Mucosa of stomach (tissue), 1 donor: Measurements from ENCODE around the gene IRX2.

ENCODE experiments used
- H3K27me3 ChIP-seq: one replicate; pipeline ENCODE4 v1.7.0; 2013; ENCODE audit warnings: mild to moderate bottlenecking, low read length; ENCODE audit not compliant: control insufficient read depth, insufficient read depth
- H3K36me3 ChIP-seq: one replicate; pipeline ENCODE4 v1.7.0; 2013; ENCODE audit warnings: low read length; ENCODE audit not compliant: control insufficient read depth, insufficient read depth
- H3K4me1 ChIP-seq: one replicate; pipeline ENCODE4 v1.7.0; 2013; ENCODE audit warnings: mild to moderate bottlenecking, low read length; ENCODE audit not compliant: control insufficient read depth, insufficient read depth
- H3K4me3 ChIP-seq: one replicate; pipeline ENCODE4 v1.7.0; 2013; ENCODE audit warnings: low read length
- H3K9ac ChIP-seq: one replicate; pipeline ENCODE4 v1.7.0; 2013; ENCODE audit warnings: mild to moderate bottlenecking, low read length, moderate library complexity
- H3K9me3 ChIP-seq: one replicate; pipeline ENCODE4 v1.7.0; 2013; ENCODE audit warnings: mild to moderate bottlenecking, low read length, moderate library complexity; ENCODE audit not compliant: control insufficient read depth
- donor health status: Pancreatic carcinoma.

Gene IRX2

DNA sequence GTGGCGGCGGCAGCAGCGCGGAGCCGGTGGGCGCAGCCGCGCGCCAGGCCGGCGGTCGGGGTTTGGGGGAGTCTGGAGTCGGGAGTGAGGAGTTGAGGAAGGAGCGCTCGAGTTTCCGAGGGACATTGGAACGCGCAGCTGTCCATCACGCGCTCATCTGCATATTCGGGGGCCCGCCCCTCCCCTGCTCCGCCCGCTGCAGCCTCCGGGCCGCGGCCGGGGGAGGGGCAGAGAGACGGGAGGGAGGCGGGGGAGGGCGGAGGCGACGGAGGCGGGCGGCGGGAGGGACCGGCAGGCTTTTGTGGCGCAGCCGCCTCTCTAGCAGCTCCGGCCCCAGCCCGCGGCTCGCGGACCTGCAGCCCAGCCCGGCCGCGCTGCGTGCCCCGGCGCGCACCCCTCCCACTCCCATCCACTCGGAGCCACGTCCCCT, at the start of gene IRX2:
IRX2 (minus strand) TSS at position 86 of the 430 bp plus-strand sequence. CDS start 264 bp downstream, outside the sequence.
- H3K9ac ChIP-seq = no peak within 1 kb of the TSS
- no peaks in the 10 kb centered on the region for H3K4me1 ChIP-seq
- H3K27me3 ChIP-seq = peaks cover 84% of the 10 kb centered on the region
- H3K9me3 ChIP-seq = no peaks in the 10 kb centered on the region
- H3K4me3 ChIP-seq = no peak within 1 kb of the TSS
- H3K36me3 ChIP-seq = no peaks in the 10 kb centered on the region

DNA sequence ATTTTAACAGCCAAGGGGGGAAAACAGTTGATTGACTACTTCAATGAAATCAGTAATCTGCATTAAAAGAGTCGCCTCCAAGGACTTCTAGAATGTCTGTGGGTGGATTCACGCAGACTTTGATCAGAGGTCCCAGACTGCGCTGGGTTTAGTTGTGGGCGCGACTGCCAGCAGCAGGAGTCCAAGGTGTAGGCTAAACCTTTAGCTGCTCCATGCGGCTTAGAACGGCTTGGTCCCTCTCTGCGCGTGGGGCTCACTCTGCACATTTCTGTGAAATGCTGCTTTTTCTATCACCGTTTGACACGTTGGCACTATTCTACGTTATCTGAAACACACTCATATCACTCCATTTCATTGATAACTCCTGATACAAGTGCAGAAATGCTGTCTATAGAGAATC, 48.6 kb upstream of the IRX2 start:
- Histone ChIP-seq H3K27me3 (peaks cover 2% of the 10 kb centered on the region), H3K36me3 (no peaks in the 10 kb centered on the region), H3K9me3 (no peaks in the 10 kb centered on the region)

DNA sequence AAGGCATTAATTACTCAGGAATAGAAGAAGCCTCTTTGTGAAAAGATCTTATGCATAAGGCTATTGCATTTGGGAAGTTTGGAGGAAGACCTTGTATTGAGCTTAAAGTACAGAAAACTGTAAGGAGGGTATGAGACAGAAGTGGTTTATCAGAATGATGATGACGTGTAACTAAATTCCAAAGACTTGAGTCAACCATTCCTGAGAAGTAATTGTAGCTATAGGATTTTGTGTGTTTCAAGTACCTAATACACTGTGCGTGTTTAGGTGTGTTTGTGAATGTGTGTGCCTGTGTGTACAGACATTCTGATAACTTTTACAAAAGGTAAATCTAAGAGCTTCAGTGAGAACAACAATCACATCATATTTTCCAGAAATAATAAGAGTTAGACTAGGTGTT, 46.5 kb upstream of the IRX2 start:
- no peaks in the 10 kb centered on the region for H3K9me3 ChIP-seq
- H3K4me3 ChIP-seq = no peak overlapping the region
- H3K27me3 ChIP-seq = no peaks in the 10 kb centered on the region
- no peak overlapping the region for H3K9ac ChIP-seq
- no peaks in the 10 kb centered on the region for H3K36me3 ChIP-seq
- no peaks in the 10 kb centered on the region for H3K4me1 ChIP-seq

More for the DNA sequence above, 48.6 kb upstream of the IRX2 start:
- no peak overlapping the region for H3K4me3 ChIP-seq
- no peak overlapping the region for H3K9ac ChIP-seq
- no peaks in the 10 kb centered on the region for H3K4me1 ChIP-seq

DNA sequence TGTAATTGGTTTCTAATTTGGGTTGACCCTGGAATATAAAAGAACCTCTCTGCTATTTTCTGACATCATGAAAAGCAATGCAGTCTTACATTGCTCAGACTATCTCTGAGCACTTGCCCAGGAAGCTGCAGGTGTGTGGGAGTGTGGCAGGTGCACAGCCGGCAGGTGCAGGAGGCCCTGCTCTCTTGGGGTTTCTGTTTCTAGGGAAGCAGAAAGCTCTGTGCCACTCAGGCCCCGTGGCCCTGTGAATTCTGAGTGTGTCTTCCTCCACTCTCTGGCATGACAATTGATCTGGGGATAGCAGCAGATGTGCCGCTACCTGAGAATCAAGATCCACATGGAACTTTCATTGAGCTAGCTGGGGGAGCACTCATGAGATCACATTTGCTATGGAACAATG, 45.7 kb upstream of the IRX2 start:
- Histone ChIP-seq H3K36me3 (no peaks in the 10 kb centered on the region), H3K4me3 (no peak overlapping the region), H3K9ac (no peak overlapping the region), H3K27me3 (no peaks in the 10 kb centered on the region), H3K9me3 (no peaks in the 10 kb centered on the region), H3K4me1 (no peaks in the 10 kb centered on the region)

DNA sequence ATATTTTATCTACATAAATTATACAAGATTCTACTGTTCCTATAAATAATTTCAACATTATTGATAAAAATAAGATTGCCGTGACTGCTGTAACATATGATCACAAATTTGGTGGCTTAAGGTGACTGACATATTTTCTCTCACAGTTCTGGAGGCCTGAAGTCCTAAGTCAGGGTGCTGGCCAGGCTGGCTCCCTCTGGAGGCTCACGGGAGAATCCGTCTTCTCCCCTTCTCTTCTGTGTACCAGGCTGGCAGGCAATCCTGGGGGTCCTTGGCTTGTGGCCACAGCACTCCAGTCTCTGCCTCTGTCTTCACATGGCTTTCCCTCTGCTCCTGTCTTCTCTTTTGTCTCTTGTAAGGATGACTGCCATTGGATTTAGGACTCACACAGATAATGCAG, 31.7 kb upstream of the IRX2 start:
- H3K36me3 ChIP-seq = no peaks in the 10 kb centered on the region
- H3K9ac ChIP-seq = no peak overlapping the region
- H3K4me3 ChIP-seq = no peak overlapping the region
- no peaks in the 10 kb centered on the region for H3K27me3 ChIP-seq
- no peaks in the 10 kb centered on the region for H3K4me1 ChIP-seq
- no peaks in the 10 kb centered on the region for H3K9me3 ChIP-seq

DNA sequence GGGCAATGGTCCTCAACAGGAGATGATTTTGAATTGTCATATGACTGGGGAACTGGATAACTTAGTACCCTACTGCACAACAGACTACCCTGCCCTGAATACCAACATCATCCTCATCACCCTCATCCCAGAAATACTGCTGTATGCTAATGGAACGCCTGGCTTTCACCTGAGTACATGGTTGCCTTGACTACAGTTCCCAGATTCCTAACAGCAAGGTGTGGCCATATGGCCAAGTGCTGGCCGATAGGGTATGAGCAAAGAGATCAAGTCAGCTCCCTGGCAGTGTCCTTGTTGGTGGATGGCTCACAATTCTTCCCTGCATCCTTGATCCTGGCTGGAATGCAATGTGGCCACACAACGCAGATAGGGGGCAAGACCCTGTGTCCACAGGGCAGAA, 31.2 kb upstream of the IRX2 start:
- H3K9me3 ChIP-seq = no peaks in the 10 kb centered on the region

DNA sequence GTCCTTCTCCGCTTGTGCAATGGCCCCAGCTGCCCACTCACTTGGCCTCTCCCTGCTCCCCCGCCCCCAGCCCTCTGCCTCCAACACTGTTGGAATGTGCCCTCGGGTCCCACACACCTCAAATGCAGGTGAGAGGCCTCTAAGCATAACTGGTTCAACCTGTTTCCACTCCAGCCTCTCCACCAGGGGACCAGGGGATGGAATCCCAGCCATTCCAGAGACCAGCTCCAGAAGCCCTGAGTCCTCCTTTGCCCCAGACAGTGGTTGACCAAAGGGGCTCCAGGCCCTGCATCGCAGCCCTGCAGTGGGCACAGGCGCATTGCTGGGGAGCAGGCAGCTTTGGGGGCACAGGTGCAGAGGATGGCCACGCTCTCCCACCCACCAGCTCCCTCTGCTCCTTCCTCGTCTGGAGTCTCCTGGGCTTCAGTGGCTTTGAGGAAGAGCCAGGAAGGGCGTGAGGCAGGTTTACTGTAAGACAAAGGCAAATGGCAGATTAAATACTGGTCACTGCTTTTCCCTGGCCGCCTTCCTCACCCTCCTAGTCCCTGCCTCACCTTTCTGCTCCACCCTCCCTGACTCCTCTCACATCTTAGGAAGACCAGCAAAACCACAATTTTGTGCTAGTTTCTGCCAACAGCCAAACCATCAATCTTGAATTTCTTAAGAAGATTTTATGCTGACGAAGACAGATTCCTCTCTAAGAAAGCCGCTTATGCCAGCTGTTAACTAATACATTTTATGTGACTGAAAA, 29.1 kb upstream of the IRX2 start:
- H3K4me1 ChIP-seq = no peaks in the 10 kb centered on the region
- no peaks in the 10 kb centered on the region for H3K9me3 ChIP-seq
- H3K4me3 ChIP-seq = no peak overlapping the region
- no peaks in the 10 kb centered on the region for H3K36me3 ChIP-seq
- no peaks in the 10 kb centered on the region for H3K27me3 ChIP-seq
- no peak overlapping the region for H3K9ac ChIP-seq

More for the DNA sequence above, 31.2 kb upstream of the IRX2 start:
- Histone ChIP-seq H3K4me1 (no peaks in the 10 kb centered on the region), H3K9ac (no peak overlapping the region), H3K4me3 (no peak overlapping the region), H3K27me3 (no peaks in the 10 kb centered on the region), H3K36me3 (no peaks in the 10 kb centered on the region)

DNA sequence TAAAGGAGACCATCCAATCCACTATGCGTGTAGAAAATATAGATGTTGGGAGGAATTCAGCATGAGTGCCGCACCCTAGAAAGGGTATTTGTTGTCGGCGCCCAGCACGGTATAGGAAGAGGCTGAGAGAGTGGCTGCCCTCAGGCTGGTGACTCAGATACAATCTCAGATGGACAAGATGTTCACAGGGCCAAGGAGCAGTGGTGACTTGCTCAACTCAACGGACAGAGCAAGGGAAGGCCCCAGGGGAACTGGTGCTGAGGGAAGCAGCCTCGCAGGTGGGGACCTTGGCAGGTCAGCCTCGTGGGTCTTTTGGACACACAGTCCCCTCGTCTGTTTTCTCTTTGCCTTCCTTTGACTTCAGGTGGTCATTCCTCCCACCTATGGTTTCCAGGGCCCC, 28.0 kb upstream of the IRX2 start:
- Histone ChIP-seq H3K4me1 (no peaks in the 10 kb centered on the region), H3K36me3 (no peaks in the 10 kb centered on the region), H3K27me3 (no peaks in the 10 kb centered on the region), H3K9ac (no peak overlapping the region), H3K9me3 (no peaks in the 10 kb centered on the region), H3K4me3 (no peak overlapping the region)

DNA sequence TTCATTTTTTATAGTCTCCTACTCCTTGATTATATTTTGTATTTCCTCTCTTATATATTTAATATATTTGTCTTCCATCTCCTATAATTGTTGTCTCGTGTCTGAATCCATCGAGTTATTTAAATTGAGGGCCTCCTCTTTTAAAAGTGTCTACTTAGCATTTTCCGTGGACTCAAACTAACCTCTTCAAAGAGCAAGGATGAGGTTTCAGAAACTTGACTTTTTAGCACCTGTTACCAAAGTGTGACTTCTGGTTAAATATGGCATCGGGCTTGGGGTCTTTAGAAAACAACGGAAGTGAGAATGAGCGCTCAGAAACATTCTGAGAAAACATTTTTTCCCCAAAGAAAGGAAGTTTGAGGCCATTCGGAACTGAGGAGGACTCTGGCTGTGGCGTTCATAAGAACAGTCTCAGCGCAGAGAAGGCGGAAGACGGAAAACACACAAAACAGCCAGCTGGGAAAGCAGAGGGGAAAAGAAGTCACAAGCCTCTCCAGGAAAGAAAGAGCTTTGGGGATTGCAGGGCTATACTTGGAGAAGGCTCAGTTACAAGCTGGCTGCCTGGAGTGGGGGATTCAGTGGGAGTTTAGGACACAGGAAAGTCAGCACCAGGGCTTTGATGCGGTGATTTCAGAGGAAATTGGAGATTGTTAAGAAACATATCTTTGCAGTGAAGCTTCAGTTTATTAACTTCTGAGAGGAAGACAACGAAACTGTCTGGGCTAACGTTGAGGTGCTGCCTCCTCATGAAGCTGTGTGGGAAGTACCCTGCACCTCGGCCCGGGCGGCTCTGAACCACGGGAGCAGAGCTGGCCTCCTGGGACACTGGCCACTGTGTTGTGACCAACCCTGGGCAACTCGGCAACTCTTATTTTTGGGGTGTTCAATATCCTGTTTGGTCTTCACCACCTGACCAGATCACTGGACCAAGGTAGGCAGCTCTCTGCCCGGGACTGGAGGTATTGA, 25.1 kb upstream of the IRX2 start:
- Histone ChIP-seq H3K9ac (no peak overlapping the region), H3K9me3 (no peaks in the 10 kb centered on the region), H3K36me3 (no peaks in the 10 kb centered on the region), H3K4me3 (no peak overlapping the region), H3K4me1 (no peaks in the 10 kb centered on the region), H3K27me3 (no peaks in the 10 kb centered on the region)

DNA sequence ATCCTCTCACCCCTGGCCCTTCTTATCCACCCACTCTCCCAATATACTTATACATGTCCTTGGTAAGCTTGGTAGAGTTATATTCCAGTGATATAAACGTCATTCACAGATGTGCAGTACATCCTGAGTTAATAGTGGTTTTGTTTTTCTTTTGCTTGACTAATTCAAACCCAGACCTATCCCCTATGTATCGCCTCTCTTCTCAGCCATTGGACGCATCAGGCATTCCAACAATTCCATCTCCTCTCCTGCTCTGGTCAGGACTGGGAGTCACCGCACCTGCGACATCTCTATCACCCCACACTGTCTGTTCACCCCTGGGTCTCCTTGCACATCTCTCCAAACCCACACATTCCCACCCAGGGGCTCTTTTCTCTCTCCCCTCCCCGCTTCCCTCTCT, 21.9 kb upstream of the IRX2 start:
- Histone ChIP-seq H3K27me3 (no peaks in the 10 kb centered on the region), H3K9me3 (no peaks in the 10 kb centered on the region), H3K4me1 (no peaks in the 10 kb centered on the region), H3K36me3 (no peaks in the 10 kb centered on the region), H3K9ac (no peak overlapping the region), H3K4me3 (no peak overlapping the region)

DNA sequence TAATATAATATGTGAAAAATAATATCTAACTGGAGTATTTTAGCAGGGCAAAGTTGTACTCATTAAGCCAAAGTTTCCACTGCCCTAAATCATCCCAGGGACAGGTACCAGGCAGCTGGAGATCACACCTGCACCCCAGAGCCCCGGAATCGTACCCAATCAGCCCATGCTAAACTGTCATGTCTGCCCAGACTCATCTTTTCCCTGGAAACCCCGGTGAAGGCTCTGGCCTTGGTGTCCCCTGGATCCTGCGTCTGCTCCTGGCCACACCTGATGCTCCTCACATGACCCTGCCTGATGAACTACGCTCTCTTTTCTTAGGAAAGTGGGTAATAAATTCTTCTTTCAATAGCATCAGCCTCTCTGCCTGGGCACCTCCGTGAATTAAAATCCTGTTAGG, 15.6 kb upstream of the IRX2 start:
- H3K27me3 ChIP-seq = peaks cover under 1% of the 10 kb centered on the region
- no peaks in the 10 kb centered on the region for H3K36me3 ChIP-seq
- H3K9me3 ChIP-seq = no peaks in the 10 kb centered on the region
- no peak overlapping the region for H3K4me3 ChIP-seq
- no peaks in the 10 kb centered on the region for H3K4me1 ChIP-seq
- no peak overlapping the region for H3K9ac ChIP-seq

DNA sequence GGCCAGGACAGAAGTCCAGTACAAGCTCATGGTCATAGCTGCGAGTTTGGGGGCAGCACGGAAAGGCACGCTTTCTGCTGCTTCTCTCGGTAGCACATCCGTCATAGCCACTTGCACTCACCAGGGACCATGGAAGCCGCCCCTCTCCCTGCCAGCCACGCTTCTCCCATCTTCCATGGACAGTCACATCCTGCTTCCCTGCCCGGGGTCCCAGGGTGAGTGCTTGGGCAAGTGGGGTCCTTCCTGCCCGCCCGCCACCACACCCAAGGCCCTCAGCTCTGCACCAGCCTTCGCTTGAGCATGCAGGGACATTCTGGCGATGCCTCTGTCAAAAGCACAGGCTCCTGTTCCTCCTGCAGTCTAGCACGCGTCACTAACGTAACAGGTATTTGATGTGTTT, 13.1 kb upstream of the IRX2 start:
- Histone ChIP-seq H3K9me3 (no peaks in the 10 kb centered on the region), H3K4me1 (no peaks in the 10 kb centered on the region), H3K9ac (no peak overlapping the region), H3K36me3 (no peaks in the 10 kb centered on the region), H3K27me3 (peaks cover 10% of the 10 kb centered on the region), H3K4me3 (no peak overlapping the region)
